ENCODE results near the gene POFUT1.
"Not testable (repeated sequence)": the region's sequence is repeated elsewhere in the genome, so short reads cannot be mapped to it uniquely, and the experiment has no call there.

The POFUT1 gene

GRCh38 chr20:32190616-32191415 is 16.9 kb upstream of the POFUT1 start:
- peak overlapping the region; percentile 80 to 82 for H3K4me3 ChIP-seq

GRCh38 chr20:32191422-32191821 is 16.3 kb upstream of the POFUT1 start:
- Histone ChIP-seq H3K27me3 (no peaks in the 10 kb centered on the region), H3K4me3 (no peak overlapping the region), H3K4me1 (peaks cover 0 to 29% (median 16%) of the 10 kb centered on the region in 4 donors), H3K9me3 (no peaks in the 10 kb centered on the region), H3K36me3 (peaks cover 12 to 18% (median 15%) of the 10 kb centered on the region in 3 donors), H3K27ac (no peak overlapping the region)
- no peak for TF ChIP-seq CTCF (IDR thresholded peaks at IDR 0.05)
- DNase-seq, result peak in 1 of 2 donors; percentile 20
- intact Hi-C loops (cut with DNase I; ENCODE audit: low total_unique reads), result no loop called here

More at GRCh38 chr20:32190616-32191415, 16.9 kb upstream of the POFUT1 start:
- peak in 1 of 2 donors; percentile 19 for DNase-seq
- intact Hi-C loops (cut with DNase I; ENCODE audit: low total_unique reads), result no loop called here
- H3K4me1 ChIP-seq, result peaks cover 0 to 29% (median 16%) of the 10 kb centered on the region in 4 donors
- H3K27ac ChIP-seq, result peak overlapping the region; percentile 86 to 90
- TF ChIP-seq CTCF (IDR thresholded peaks at IDR 0.05), result no peak
- H3K27me3 ChIP-seq, result no peaks in the 10 kb centered on the region
- no peaks in the 10 kb centered on the region for H3K9me3 ChIP-seq
- H3K36me3 ChIP-seq, result peaks cover 6 to 12% (median 9%) of the 10 kb centered on the region in 3 donors

- Histone ChIP-seq H3K4me3 (no peak overlapping the region), H3K36me3 (peaks cover 16 to 22% (median 19%) of the 10 kb centered on the region in 3 donors), H3K4me1 (peaks cover 0 to 29% (median 16%) of the 10 kb centered on the region in 4 donors), H3K27me3 (no peaks in the 10 kb centered on the region), H3K27ac (no peak overlapping the region), H3K9me3 (no peaks in the 10 kb centered on the region)
- TF ChIP-seq CTCF (IDR thresholded peaks at IDR 0.05), result no peak
- intact Hi-C loops (cut with DNase I; ENCODE audit: low total_unique reads), result no loop called here
- peak in 1 of 2 donors; percentile 10 for DNase-seq
Measured at GRCh38 chr20:32191873-32192272, 15.8 kb upstream of the POFUT1 start.

GRCh38 chr20:32192698-32193097 is 15.0 kb upstream of the POFUT1 start:
- peak in 1 of 2 donors; percentile 11 for DNase-seq
- Histone ChIP-seq H3K27me3 (no peaks in the 10 kb centered on the region), H3K4me1 (peaks cover 0 to 29% (median 16%) of the 10 kb centered on the region in 4 donors), H3K27ac (no peak overlapping the region), H3K9me3 (no peaks in the 10 kb centered on the region), H3K4me3 (no peak overlapping the region), H3K36me3 (peaks cover 22 to 31% (median 28%) of the 10 kb centered on the region in 3 donors)
- no peak for TF ChIP-seq CTCF (IDR thresholded peaks at IDR 0.05)
- intact Hi-C loops (cut with DNase I; ENCODE audit: low total_unique reads), result no loop called here

- H3K27me3 ChIP-seq; H3K4me3 ChIP-seq; H3K9me3 ChIP-seq; H3K27ac ChIP-seq; intact Hi-C loops (cut with DNase I; ENCODE audit: low total_unique reads): not testable (repeated sequence)
- H3K4me1 ChIP-seq, result peaks cover 0 to 24% (median 14%) of the 10 kb centered on the region in 4 donors
- peak in 1 of 2 donors; percentile 27 for DNase-seq
- peaks cover 29 to 35% (median 31%) of the 10 kb centered on the region in 3 donors for H3K36me3 ChIP-seq
Measured at GRCh38 chr20:32193336-32193735, 14.3 kb upstream of the POFUT1 start.

GRCh38 chr20:32193996-32194395 is 13.7 kb upstream of the POFUT1 start:
- intact Hi-C loops (cut with DNase I; ENCODE audit: low total_unique reads), result no loop called here
- no peaks in the 10 kb centered on the region for H3K9me3 ChIP-seq
- no peak overlapping the region for H3K27ac ChIP-seq
- no peak overlapping the region for H3K4me3 ChIP-seq
- TF ChIP-seq CTCF (IDR thresholded peaks at IDR 0.05), result no peak
- H3K4me1 ChIP-seq, result peaks cover 0 to 17% (median 10%) of the 10 kb centered on the region in 4 donors
- DNase-seq, result peak in 1 of 2 donors; percentile 10
- no peaks in the 10 kb centered on the region for H3K27me3 ChIP-seq
- peaks cover 35 to 42% (median 36%) of the 10 kb centered on the region in 3 donors for H3K36me3 ChIP-seq
